Measurements from ENCODE around the gene OR9A4. TPM values are rescaled to one million over a fixed set of nuclear protein-coding genes. Genes with fewer than 3 reads are reported as not detected.

OR9A4 gene
- 4.8 and 5.1 TPM in 2 replicates for total RNA-seq (2013; cell fraction: nucleolus; rRNA removed)
- total RNA-seq (2014; rRNA removed) (0.16 TPM in 1 of 2 replicates, not detected in the other), total RNA-seq (2014; rRNA removed; fragmentation: Illumina TruSeq; extraction: Trizol) (not detected in 2 replicates), total RNA-seq (2021) (not detected in 2 replicates), polyA plus RNA-seq (2011; rRNA removed) (not detected in 2 replicates), polyA plus RNA-seq (2014; fragmentation: Illumina TruSeq; extraction: Trizol) (not detected in 2 replicates), polyA plus RNA-seq (2014; fragmentation: Nextera tagmentation; extraction: Ambion mirVana) (not detected), polyA plus RNA-seq (2014; rRNA removed) (not detected in 2 replicates), polyA plus RNA-seq (2016; fragmentation: Nextera tagmentation; extraction: Ambion mirVana) (not detected), polyA minus RNA-seq (2011; rRNA and poly(A)+ RNA removed) (0.88 and 1.1 TPM in 2 replicates), Bru-seq, nascent RNA (percentile 36 among the genes with signal in this experiment), BruChase-seq, experiment 1, labeled RNA remaining after a 6-hour chase (percentile 57 among the genes with signal in this experiment), BruChase-seq, experiment 2, labeled RNA remaining after a 2-hour chase (percentile 46 among the genes with signal in this experiment)
- not detected for polyA plus RNA-seq (2011; ENCODE audit: low read depth)
- not detected in 2 replicates for polyA plus RNA-seq (2011; cell fraction: cytosol; rRNA removed)
- 0.13 and 0.25 TPM in 2 replicates for polyA plus RNA-seq (2011; cell fraction: nucleus; rRNA removed)
- not detected in 2 replicates for polyA plus RNA-seq (2012)
- not detected in 2 replicates for polyA minus RNA-seq (2011; cell fraction: cytosol; rRNA and poly(A)+ RNA removed)
- polyA minus RNA-seq (2011; cell fraction: nucleus; rRNA and poly(A)+ RNA removed): 1.3 and 2.2 TPM in 2 replicates
- long read RNA-seq, experiment 1: 0 reads
- long read RNA-seq, experiment 2: 0 reads

- no peak for FAIRE-seq
Observed at GRCh38 chr7:141916099-141916498, at the start of gene OR9A4. Gene OR9A4 (plus strand): TSS chr7:141916399. CDS start chr7:141918876, 2,477 bp downstream.

More at GRCh38 chr7:141916099-141916498, at the start of gene OR9A4:
- 51% methylated on average over 3 of the region's 3 CpGs for WGBS (ENCODE audit: insufficient coverage, insufficient replicate concordance, low lambda C conversion rate, missing lambda C conversion rate)
- in situ Hi-C loops (cut with MboI) (no loop called here), intact Hi-C loops (cut with micrococcal nuclease; ENCODE audit: unreplicated experiment) (no loop called here)
- DNase-seq (ENCODE audit: low read depth, low spot score) (no peak), ATAC-seq (no peak)
- H3K27me3 ChIP-seq (replicated peaks in 1 of 2; ENCODE audit: control insufficient read depth in 2 of 2, insufficient read depth in 2 of 2, low read length in 1 of 2): no peaks in the 10 kb centered on the region
- ChIA-PET SMC1A (ENCODE audit: uncharacterized antibody, unreplicated experiment) (interaction anchor here (1.1 kb wide), 1 partner anchor 43 kb away, joined by 3 read pairs; no protein-coding TSS in a partner anchor), POLR2A (no interaction called here), RAD21 (ENCODE audit: unreplicated experiment) (no interaction called here), CTCF (no interaction called here)
- H3K4me3 ChIP-seq: no peak within 1 kb of the TSS
- no peaks in the 10 kb centered on the region for H3K79me2 ChIP-seq (ENCODE audit: control insufficient read depth, insufficient read depth, low read length)
- TF ChIP-seq FOXM1 (IDR thresholded peaks at IDR 0.05; ENCODE audit: low read depth, low read length) (no peak), ATF2 (IDR thresholded peaks at IDR 0.05; ENCODE audit: low read length) (no peak), ZNF622 (IDR thresholded peaks at IDR 0.05) (no peak), RFX5 (IDR thresholded peaks at IDR 0.05; ENCODE audit: low read depth, low read length) (no peak), SPI1 (IDR thresholded peaks at IDR 0.05; ENCODE audit: borderline replicate concordance, insufficient read depth, low read depth, low read length) (no peak), ZBTB4 (CRISPR knock-in tag; IDR thresholded peaks at IDR 0.05) (no peak), SREBF1 (IDR thresholded peaks at IDR 0.05; ENCODE audit: low read length) (no peak), FOS (IDR thresholded peaks at IDR 0.05; ENCODE audit: borderline replicate concordance, extremely low read depth, insufficient read length) (no peak), NRF1 (conservative IDR thresholded peaks at IDR 0.05; ENCODE audit: low read depth, low read length) (no peak), YY1 (IDR thresholded peaks at IDR 0.05; ENCODE audit: low read depth, low read length) (no peak), IRF4 (IDR thresholded peaks at IDR 0.05; ENCODE audit: low read depth, low read length) (no peak), MYC (IDR thresholded peaks at IDR 0.05; ENCODE audit: insufficient read depth, insufficient read length, insufficient replicate concordance, low read length, severe bottlenecking) (no peak), BMI1 (IDR thresholded peaks at IDR 0.05; ENCODE audit: borderline replicate concordance) (no peak), MYB (IDR thresholded peaks at IDR 0.05; ENCODE audit: borderline replicate concordance, low read depth, low read length) (no peak), E2F4 (IDR thresholded peaks at IDR 0.05; ENCODE audit: low read depth, low read length) (no peak), GATAD2B (conservative IDR thresholded peaks at IDR 0.05; ENCODE audit: low read depth) (no peak), ATF7 (IDR thresholded peaks at IDR 0.05; ENCODE audit: low read depth) (no peak)
- no peaks in the 10 kb centered on the region for H3K4me1 ChIP-seq (ENCODE audit: control insufficient read depth, insufficient read depth, low read length)
- H3K9ac ChIP-seq (ENCODE audit: control insufficient read depth, insufficient read depth, low read length): no peak within 1 kb of the TSS
- no peaks in the 10 kb centered on the region for H4K20me1 ChIP-seq (ENCODE audit: control insufficient read depth, insufficient read depth)
- H3K27ac ChIP-seq (ENCODE audit: control insufficient read depth, insufficient read depth): no peak within 1 kb of the TSS
- BruUV-seq (replicated peaks): no TSS peak
- H3K36me3 ChIP-seq (ENCODE audit: control insufficient read depth in 2 of 2, insufficient read depth in 2 of 2, low read length in 1 of 2): no peaks in the 10 kb centered on the region
- H2AFZ ChIP-seq (ENCODE audit: control insufficient read depth, low read depth, low read length): no peak within 1 kb of the TSS
- no peaks in the 10 kb centered on the region for H3K9me3 ChIP-seq (replicated peaks; ENCODE audit: control insufficient read depth, insufficient read depth, low read length)
- H3K4me2 ChIP-seq (ENCODE audit: control insufficient read depth, insufficient read depth): no peak within 1 kb of the TSS

All from GM12878 (cell line).